Hematopoietic multipotent progenitor cell treated with erythropoietin and hydrocortisone succinate and interleukin-3 and kit ligand, for 17 days (in vitro differentiated cells): ENCODE results near the gene MOB3B.

Source experiments
- DNase-seq: peaks from one replicate; pipeline ENCODE4 v3.0.0-alpha.2; 2015; ENCODE audit warnings: low spot score

MOB3B gene

DNA sequence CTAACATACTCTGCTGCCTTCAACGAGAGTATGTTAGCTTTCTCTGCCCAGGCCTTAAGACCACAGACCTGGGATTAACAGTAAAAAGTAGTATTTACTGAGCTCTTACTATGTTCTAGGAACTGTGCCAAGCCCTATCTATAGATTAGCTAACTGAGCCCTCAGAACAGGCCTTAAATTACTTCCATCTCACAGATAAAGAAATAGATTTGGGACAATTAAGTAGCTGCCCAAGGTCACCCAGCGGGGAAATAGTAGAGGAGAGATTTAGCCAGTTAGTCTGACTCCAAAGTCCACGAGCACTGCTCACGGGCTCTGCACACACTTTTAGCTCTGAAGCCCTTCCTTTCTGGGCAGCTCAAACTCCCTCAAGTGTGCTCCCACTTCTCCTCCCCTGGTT, 168.1 kb downstream of the MOB3B start:
- no peak for DNase-seq

DNA sequence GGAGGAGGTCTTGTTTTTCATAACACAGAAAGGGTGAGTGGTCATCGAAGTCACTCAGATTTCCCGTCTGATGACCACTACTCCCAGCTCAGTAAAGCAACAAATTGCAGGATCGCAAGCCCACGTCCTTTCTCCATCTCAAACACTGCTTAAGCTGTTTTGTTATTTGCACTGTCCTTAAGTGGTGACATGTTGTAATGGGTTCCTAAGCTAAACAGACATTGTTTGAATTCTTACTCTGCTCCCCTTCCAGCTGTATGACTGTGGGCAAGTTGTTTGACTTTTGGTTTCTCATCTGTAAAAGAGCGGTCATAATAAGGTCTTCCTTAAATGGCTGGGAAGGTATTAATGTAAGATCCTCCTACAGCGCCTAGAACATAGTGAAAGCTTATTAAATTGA, 169.9 kb downstream of the MOB3B start:
- no peak for DNase-seq

DNA sequence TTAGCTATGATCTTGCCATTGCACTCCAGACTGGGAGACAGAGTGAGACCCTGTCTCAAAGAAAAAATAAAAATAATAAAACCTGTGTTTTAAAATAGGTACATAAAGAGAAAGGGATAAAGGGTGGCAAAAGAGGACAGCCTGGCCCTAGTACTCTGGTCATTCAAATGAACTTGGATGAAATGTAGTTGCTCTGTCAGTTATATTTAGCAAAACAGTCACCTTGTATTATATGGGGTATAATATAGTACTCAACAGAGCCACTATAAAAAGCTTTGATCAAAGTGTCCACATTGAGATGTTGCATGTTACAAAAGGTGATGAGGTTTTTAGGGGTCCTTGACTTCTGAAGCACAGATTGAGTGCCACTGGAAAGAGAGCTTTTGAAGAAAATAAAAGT, 171.6 kb downstream of the MOB3B start:
- no peak for DNase-seq

DNA sequence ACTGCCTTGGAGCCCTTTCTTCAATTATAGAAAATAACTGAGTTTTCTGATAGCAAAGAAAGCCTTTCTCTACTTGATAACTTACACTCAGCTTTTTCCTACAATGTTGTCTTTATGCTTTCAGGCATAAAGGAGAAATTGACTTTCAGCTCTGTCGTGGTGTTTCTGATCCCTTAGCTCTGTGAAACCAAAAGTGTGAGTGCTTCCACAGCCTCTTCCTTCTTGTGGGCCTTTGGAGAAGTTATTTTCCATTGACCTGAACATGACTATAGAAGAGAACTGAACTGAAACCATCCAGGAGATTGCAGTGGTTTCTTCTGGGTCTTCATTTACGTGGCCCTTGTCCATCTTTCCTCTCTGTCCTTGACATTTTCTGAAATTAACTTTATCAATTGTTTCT, 173.2 kb downstream of the MOB3B start:
- DNase-seq, result no peak

DNA sequence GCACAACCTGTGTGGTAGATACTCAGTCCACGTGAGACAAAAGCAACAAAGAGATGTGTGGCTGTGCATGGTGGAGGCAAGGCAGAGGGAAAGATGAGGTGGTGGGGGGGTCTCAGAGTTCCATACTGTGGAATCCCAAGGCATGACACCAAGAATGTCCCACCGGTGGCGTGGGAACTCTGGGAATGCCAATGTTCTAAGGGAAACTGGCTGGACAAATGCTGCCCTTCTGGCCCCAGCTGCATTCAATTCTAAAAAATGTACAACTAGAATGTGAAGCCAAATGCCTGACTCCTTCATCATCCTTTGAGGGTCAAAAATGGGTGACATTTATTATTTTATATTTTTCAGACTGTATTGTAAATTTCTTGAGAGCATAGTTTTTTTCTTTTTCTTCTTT, 174.4 kb downstream of the MOB3B start:
- no peak for DNase-seq

DNA sequence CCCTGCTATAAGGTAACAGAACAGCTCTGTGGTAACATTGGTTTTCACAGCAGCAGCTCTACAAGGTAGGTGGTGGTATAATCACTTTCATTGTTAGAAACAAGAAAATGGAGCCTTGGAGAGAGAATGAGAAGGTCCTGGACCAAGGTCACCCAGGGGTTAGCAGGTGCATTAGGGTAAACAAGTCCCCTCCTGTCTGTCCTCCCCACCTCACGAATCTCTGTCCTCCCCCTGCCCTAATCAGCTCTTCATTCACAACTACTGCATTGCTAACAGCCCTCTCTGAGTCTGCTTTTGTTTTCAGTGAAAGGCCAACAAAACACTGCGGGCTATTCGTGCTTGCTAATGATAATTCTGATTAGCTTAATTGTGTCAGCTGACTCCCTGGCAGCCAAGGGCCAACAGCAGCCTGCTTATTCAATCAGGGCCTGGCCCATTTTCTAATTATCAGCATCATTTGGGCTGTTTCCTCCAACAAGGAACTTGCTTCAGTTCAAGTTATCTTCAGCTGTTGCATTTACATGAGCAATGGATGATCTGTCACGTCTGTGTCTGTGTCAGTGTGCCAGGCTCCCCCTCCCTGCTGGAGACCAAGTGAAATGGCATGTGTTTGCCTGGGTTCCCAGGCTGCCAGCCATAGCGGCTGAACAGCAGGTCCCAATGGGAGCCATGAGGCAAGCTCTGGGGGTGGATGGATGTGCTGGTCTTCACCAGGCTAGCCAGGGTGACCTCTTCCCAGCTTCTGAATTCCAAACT, 176.0 kb downstream of the MOB3B start:
- DNase-seq, result no peak

DNA sequence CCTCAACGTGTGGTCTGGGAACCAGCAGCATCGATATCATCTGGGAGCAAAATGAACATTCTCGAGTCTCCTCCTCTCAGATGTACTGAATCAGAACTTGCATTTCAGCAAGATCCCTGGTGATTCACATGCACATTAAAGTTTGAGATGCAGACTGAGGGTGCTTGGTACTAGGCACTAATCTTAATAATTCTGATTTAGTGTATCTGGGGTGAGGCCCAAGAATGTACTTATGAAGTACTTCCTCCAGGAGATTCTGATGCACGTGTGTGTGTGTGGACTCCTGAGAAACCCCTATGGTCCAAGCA, 176.5 kb downstream of the MOB3B start:
- DNase-seq, result no peak

DNA sequence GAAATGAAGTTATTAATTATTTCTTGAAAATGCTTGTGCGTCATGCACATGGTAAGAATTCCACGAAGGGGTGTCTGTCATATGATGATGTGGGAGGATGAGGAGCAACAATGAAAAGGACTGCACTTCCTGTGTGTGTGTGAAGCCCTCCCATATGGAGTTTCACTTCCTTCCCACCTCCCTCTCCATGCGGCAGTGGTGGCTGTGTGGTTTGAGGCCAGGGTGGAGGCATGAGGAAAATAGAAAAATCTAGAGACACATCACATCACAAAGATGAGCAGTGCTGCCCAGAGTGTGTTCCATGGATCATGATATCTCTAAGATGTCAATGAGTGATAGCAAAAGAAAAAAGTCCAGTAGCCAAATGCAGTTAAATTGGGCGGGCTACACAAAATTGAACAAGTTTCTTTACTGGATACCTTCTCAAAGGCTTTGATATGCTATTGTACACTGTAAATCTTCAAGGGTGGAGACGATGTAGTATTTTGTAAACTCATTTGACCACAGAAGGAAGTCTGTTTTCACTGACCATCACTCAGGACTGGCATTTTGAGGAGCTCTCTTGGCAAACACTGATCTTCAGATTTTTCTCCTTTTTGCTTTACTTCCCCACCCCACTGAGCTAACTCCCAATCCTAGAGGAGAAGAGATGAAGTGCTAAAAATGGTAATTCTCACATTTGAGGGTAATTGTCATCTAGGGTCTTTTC, 177.0 kb downstream of the MOB3B start:
- DNase-seq, result no peak

DNA sequence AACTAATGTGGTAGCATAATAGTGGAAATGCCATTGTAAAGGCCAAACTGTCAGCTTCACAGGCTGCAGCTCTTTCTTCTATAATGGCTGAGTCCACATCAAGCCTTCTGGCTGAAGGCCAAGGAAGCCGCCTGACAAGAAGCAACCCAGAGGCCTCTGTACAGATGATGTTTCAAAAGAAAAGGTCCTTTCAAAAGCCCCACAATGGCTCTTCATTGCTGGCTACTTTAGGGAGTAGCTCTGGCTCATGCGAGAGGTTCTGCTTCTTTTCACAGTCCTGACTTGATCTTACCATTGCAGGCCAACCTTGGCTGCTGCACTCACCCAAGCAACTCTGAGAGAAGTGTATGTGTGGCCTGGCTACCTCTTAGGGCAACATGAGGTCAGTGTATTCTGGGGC, 178.2 kb downstream of the MOB3B start:
- no peak for DNase-seq

DNA sequence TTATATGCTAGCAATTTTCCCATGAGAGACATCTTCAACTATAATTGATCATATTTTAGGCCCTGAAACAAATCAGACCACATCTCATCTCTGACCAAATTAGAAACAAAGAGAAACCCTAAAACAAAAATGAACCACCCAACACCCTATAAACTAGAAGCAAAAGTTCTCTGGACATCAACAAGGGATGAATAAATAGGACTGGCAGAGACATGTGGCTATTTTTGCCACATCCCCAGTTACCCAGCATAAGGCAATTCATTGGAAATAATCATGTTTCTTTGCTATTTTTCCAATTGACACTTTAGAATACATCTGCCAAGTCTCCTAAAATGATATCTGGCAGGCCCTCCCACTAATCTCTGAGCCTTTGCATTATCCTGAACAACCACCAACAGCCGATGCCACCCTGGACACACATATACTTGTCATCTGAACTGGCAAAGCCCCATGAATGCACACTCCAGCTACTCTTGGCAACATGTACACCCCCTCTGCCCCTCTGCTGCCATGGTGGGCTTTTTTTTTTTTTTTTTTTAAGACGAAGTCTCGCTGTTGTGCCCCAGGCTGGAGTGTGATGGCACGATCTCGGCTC, 179.1 kb downstream of the MOB3B start:
- DNase-seq, result no peak

DNA sequence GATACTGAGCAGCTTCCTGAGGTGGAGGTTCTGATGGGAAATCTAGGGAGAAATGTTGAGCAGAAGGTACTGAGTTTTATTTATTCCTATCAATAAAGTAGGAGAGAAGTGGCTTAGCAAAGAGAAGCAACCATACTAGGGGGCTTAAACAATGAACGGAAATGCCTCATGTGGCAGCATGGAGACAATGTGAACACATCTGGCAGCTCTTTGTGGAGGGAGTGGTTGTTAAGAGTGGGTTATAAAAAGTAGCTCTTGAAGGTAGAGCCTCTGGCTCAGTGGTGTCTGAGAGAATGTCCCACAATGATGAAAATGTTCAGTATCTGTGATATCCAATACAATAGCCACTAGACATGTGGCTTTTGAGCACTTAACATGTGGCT, 179.9 kb downstream of the MOB3B start:
- DNase-seq, result no peak

DNA sequence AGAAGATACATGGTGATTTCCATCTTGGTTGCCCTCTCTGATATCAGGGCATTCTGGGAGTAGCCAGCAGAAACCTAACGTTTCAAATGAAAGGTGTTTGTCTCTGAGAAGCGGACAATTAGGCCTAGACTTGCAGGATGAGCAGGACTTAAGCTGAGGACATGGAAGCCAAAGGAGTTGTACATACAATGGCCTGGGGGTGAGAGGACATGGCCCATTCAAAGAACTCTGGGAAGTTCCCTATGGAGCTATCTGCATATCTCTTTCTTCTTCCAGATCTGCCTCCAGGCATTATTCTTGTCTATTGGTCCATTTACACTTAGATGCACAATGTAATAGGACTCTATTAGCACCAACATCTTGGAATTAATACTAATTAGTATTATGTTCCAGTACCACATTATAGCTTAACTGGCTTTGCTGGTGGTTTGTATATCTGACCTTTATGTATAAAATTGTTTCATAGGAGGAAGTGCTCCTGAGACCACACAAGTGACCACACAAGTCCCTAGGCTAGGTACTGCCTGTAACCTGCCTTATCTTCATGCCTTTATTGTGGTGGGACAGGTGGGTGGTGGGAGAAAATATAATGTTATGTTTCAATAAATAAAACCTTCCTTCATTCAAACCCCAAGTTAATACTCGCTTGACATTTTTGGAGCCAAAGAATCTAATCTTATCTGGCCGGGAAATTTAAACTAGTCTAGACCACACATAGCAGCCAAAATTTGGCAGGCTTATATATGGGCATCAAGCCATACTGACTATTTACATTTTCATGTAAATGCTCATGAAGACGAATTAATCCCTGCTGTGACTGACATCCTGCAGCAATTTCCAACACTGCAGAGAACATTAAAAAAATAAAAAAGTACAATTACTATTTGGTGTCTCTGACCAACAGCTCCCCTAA, 180.6 kb downstream of the MOB3B start:
- DNase-seq, result no peak

DNA sequence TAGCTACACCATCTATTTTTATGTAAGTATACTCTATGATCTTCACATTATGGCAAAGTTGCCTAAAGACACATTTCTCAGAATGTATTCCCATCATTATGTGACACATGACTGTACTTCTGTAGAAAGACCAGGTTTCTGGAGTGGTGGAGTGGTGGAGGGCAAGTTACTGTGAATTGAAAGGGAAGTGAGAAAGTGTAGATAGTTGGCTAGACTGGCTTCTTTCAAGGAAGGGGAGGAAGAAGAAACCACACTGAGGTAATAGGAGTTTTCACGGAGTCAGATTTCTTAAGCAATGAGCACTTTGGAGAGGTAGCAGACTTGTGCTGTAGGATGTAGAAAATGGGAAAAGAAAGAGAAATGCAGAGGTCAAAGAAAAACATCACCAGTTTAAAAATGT, 181.7 kb downstream of the MOB3B start:
- no peak for DNase-seq

DNA sequence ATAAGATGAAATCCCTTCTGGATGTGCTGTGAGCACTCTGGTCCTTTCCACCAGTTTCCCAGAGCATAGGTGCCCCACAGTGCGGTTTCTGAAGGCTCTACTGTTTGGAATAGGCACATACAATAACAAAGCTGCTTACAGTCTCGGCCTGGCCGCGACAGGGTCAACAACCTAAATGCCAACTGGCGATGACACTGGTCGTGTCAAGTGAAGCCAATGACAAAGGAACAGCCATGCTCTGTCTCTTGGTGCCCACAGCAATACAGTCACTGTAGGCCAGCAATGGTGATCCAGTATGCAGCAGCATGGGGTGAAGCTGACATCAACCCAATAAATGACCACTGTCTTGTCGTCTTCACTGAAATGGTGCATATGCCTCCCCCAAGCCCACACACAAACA, 184.8 kb downstream of the MOB3B start:
- no peak for DNase-seq

DNA sequence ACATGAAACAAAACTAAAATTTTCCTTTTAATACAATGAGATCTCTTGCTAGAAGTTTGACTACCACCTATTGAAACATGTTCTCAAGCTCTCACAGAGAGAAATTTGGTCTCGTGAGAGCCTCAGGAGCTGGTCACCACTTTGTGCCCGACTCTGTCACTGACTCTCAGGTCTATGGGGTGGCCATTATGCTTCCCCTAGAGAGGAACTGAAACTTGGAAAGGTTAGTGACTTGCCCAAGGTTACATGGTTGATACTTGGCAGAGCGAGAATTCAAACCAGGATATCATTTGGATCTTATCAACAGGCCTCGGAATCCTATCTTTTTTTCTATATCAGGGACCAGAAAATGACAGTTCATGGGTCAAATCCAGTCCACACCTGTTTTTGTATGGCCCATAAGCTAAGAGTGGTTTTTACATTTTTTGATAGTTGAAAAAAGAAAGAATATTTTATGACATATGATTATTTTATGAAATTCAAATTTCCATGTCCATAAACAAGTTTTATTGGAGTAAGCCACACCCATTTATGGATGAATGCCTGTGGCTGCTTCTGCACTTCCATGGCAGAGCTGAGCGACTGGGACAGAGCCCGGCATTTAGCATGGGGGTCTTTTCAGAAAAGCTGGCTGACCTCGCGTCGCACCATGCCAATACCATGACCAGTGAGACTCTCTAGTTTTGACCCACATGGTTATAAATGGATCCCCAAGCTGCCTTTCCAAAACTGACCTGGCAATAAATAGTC, 187.9 kb downstream of the MOB3B start:
- no peak for DNase-seq

DNA sequence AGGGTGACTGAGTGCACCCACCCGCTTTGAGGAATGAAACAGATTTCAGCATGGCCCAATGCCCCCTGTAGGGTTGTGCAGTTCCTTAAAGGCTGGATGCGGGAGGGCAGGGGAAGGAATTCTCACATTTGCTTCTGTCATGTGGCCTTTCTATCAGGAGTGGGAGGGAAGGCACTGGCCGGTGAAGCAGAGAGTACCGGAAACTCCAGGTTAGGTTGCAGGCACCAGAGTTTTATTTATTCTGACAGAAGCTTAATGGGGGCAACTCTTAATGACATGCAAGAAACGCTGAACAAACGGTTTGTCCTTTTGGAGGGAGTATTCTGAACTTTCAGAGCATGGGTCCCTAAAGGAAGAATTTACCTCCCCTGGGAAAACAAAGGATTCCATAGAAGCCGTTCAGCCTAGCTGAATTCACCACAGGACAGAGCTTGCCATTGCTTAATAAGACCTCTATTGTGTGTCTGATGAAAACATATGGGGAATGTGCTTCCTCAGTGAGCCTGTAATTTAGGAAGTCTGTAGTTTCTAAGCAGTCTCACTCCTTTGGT, 188.6 kb downstream of the MOB3B start:
- no peak for DNase-seq

DNA sequence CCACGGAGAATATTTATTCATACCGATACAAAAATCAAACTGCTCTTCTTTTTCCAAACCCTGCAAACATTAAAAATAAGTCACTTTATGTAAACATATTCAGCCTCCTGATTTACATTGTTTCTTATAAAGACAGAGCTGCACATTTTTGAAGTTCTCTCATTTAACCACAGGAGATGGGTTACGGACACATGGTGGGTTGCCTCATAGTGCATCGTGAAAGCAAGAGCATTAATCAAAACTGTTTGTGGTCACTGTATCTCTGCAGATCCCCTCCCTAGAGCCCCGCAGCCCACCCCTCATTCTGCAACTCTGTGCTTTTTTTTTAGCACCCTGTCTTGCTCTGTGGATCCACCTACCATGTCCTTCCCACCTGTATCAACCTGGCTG, 189.3 kb downstream of the MOB3B start:
- no peak for DNase-seq

DNA sequence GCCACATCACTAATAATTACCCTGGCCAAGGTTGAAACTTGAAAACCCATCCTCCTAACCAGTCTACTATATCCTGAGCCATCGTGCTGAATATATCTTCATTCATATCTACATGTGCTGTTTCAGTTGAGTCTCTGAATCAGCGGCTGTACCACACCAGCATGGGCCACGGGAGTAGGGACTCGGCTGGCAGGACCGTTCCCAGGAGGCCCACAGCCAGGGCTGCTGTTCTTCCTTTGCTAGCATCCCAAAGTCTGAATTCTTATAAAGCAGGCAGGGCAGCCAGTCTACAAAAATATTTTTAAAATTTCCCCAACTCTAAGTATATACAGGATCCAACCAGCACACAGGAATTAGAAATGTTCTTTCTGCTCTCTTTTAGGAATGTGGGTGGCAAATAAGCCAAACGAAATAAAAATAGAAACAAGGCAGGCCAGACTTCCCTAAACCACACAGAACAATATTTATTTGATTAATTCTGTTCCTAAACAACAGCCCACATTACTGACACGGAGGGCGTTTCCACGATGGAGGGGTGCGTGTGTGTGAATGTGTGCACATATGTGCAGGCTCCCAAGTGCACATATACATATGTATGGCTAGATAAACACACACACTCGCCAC, 189.8 kb downstream of the MOB3B start:
- no peak for DNase-seq

DNA sequence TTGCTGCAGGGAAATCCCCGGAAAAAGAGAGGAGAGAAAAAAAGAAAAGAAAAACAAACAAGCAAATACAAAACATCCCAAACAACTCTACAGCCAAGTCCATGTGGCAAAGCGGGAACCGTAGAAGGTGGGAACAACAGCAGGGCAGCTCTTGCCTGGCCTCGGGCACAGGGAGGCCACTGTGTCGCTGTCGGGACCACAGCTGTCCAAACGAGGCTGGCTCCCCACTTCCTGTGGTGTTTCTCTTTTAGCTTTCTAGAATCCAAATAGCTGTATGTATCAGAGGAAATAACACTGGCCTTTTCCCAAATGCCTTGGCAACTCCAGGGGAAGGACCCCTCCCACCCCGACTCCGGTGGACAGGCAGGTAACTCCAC, 191.1 kb downstream of the MOB3B start:
- DNase-seq, result no peak

DNA sequence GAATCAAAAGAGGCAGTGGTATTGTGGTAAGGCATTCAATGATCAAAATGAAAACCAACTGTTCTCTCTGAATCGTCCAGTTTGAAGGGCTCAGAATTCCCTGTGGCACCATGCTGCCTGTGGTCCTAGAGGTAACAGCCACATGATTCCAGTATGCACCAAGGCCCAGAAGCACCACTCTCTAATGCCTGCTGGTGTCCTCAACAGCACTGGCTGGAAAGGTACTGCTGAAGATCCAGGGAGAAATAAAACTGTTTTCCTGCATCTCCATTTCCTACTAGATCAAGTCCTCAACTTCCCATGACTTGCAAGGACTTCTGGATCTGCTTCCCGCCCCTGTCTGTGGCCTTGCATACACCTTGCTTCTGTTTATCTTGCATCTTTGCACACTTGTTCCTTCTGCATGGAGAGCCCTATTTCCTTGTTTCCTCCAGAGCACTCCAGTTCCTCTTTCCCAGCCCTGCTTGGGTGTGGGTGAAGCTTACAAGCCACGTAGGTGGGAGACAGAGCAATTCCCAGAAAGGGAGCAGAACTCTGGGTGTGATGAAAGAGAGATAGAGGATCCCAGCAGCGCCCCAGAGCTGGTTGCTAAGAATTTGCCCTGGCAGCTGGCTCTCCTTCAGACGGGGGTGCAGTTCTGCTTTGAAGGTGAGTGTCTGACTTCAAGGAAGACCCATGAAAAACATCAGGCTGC, 191.6 kb downstream of the MOB3B start:
- DNase-seq, result no peak

DNA sequence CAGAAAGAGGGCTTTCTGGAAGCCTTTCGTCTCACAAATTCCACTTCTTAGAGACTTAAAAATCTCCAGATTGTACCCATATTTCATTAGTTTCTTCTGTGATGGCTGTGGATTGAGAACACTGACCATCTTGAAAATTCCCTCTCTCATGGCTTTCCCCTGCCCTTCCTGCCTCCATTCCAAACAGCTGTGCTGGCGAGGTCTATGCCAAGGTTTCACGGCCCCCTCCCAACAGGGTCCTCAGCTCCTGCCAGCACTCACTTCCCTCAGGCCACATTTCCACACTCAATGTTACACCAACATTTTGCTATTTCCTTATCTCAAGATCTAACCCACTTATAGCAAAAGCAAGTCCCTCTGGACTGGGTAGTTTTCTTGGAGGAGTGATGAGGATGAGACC, 192.4 kb downstream of the MOB3B start:
- no peak for DNase-seq
